ENCODE measurements around the gene DNAJC17.

DNA sequence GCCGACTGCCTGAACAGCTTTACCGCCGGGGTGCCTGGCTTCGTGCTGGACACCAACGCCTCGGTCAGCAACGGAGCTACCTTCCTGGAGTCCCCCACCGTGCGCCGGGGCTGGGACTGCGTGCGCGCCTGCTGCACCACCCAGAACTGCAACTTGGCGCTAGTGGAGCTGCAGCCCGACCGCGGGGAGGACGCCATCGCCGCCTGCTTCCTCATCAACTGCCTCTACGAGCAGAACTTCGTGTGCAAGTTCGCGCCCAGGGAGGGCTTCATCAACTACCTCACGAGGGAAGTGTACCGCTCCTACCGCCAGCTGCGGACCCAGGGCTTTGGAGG, 37.4 kb upstream of the DNAJC17 start:
- TF ChIP-seq CTCF (IDR thresholded peaks at IDR 0.05; ENCODE audit: low read depth, low read length, missing input control) (no peak), JUND (IDR thresholded peaks at IDR 0.05) (no peak), GABPA (IDR thresholded peaks at IDR 0.05 in 1 of 2, conservative IDR thresholded peaks at IDR 0.05 in 1 of 2) (no peak), YY1 (IDR thresholded peaks at IDR 0.05) (no peak), TAF1 (conservative IDR thresholded peaks at IDR 0.05) (no peak), HNF4G (IDR thresholded peaks at IDR 0.05) (no peak), RAD21 (IDR thresholded peaks at IDR 0.05) (no peak), RXRA (IDR thresholded peaks at IDR 0.05) (no peak), EGR1 (IDR thresholded peaks at IDR 0.05; ENCODE audit: low read depth in 2 of 2) (no peak), SP1 (IDR thresholded peaks at IDR 0.05) (no peak), MAX (IDR thresholded peaks at IDR 0.05) (no peak)
- TF ChIP-seq, protein P1, sequence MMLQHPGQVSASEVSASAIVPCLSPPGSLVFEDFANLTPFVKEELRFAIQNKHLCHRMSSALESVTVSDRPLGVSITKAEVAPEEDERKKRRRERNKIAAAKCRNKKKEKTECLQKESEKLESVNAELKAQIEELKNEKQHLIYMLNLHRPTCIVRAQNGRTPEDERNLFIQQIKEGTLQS (IDR thresholded peaks at IDR 0.05): no peak

Measured in liver (tissue), 3 donors.